Effector memory CD4-positive, alpha-beta T cell (primary cell): ENCODE data around the gene TSPAN3.

Experiments
- DNase-seq, 3 donors: peaks; one replicate each; pipeline ENCODE4 v3.0.0-alpha.2; 2020
- H3K27ac ChIP-seq: 2 replicates; pipeline ENCODE4 v1.7.0; 2013; ENCODE audit warnings: mild to moderate bottlenecking, low read length, moderate library complexity; ENCODE audit not compliant: insufficient read depth, poor library complexity, severe bottlenecking
- H3K27me3 ChIP-seq: replicated peaks from 2 replicates; pipeline ENCODE4 v1.7.0; 2013; ENCODE audit warnings: mild to moderate bottlenecking, low read length; ENCODE audit not compliant: insufficient read depth, control insufficient read depth, poor library complexity, severe bottlenecking
- H3K36me3 ChIP-seq: 2 replicates; pipeline ENCODE4 v1.7.0; 2013; ENCODE audit warnings: mild to moderate bottlenecking, low read length, moderate library complexity; ENCODE audit not compliant: control insufficient read depth, insufficient read depth
- H3K4me1 ChIP-seq: 2 replicates; pipeline ENCODE4 v1.7.0; 2013; ENCODE audit warnings: low read length, mild to moderate bottlenecking; ENCODE audit not compliant: control insufficient read depth, insufficient read depth, poor library complexity, severe bottlenecking
- H3K4me3 ChIP-seq: 2 replicates; pipeline ENCODE4 v1.7.0; 2013; ENCODE audit warnings: low read length, low read depth, mild to moderate bottlenecking; ENCODE audit not compliant: insufficient read depth, poor library complexity, severe bottlenecking
- H3K9me3 ChIP-seq: 2 replicates; pipeline ENCODE4 v1.7.0; 2013; ENCODE audit warnings: mild to moderate bottlenecking, low read length, moderate library complexity; ENCODE audit not compliant: control insufficient read depth

The TSPAN3 gene

GRCh38 chr15:77069521-77070121, 1.3 kb downstream of the TSPAN3 start:
- peak overlapping the region; percentile 78 for H3K4me3 ChIP-seq

GRCh38 chr15:77068633-77069032, 2.3 kb downstream of the TSPAN3 start:
- peaks cover 3% of the 10 kb centered on the region for H3K4me1 ChIP-seq
- H3K4me3 ChIP-seq, result no peak overlapping the region

More at GRCh38 chr15:77069521-77070121, 1.3 kb downstream of the TSPAN3 start:
- no peaks in the 10 kb centered on the region for H3K9me3 ChIP-seq
- H3K4me1 ChIP-seq, result peaks cover 3% of the 10 kb centered on the region
- H3K36me3 ChIP-seq, result no peaks in the 10 kb centered on the region
- H3K27ac ChIP-seq, result no peak overlapping the region
- no peak for DNase-seq
- no peaks in the 10 kb centered on the region for H3K27me3 ChIP-seq

GRCh38 chr15:77067691-77068367, 3.1 kb downstream of the TSPAN3 start:
- Histone ChIP-seq H3K4me3 (no peak overlapping the region), H3K36me3 (no peaks in the 10 kb centered on the region), H3K27me3 (no peaks in the 10 kb centered on the region), H3K27ac (no peak overlapping the region), H3K9me3 (no peaks in the 10 kb centered on the region), H3K4me1 (peaks cover 3% of the 10 kb centered on the region)
- DNase-seq, result no peak

More at GRCh38 chr15:77068633-77069032, 2.3 kb downstream of the TSPAN3 start:
- Histone ChIP-seq H3K27me3 (no peaks in the 10 kb centered on the region), H3K9me3 (no peaks in the 10 kb centered on the region), H3K27ac (no peak overlapping the region), H3K36me3 (no peaks in the 10 kb centered on the region)
- no peak for DNase-seq

GRCh38 chr15:77066971-77067690, 3.8 kb downstream of the TSPAN3 start:
- no peaks in the 10 kb centered on the region for H3K27me3 ChIP-seq
- H3K9me3 ChIP-seq, result no peaks in the 10 kb centered on the region
- no peak overlapping the region for H3K27ac ChIP-seq
- H3K4me3 ChIP-seq, result no peak overlapping the region
- DNase-seq, result no peak
- peaks cover 3% of the 10 kb centered on the region for H3K4me1 ChIP-seq
- no peaks in the 10 kb centered on the region for H3K36me3 ChIP-seq

GRCh38 chr15:77064539-77065308, 6.2 kb downstream of the TSPAN3 start:
- DNase-seq, result no peak
- H3K27me3 ChIP-seq, result no peaks in the 10 kb centered on the region
- no peak overlapping the region for H3K27ac ChIP-seq
- no peaks in the 10 kb centered on the region for H3K9me3 ChIP-seq
- no peaks in the 10 kb centered on the region for H3K4me1 ChIP-seq
- H3K36me3 ChIP-seq, result no peaks in the 10 kb centered on the region
- no peak overlapping the region for H3K4me3 ChIP-seq

- H3K27ac ChIP-seq, result no peak overlapping the region
- H3K27me3 ChIP-seq, result no peaks in the 10 kb centered on the region
- DNase-seq, result no peak
- no peaks in the 10 kb centered on the region for H3K9me3 ChIP-seq
- H3K4me3 ChIP-seq, result no peak overlapping the region
- no peaks in the 10 kb centered on the region for H3K4me1 ChIP-seq
- no peaks in the 10 kb centered on the region for H3K36me3 ChIP-seq
Observed at GRCh38 chr15:77064063-77064462, 6.8 kb downstream of the TSPAN3 start.

- Histone ChIP-seq H3K9me3 (no peaks in the 10 kb centered on the region), H3K27me3 (no peaks in the 10 kb centered on the region), H3K4me1 (no peaks in the 10 kb centered on the region), H3K36me3 (no peaks in the 10 kb centered on the region), H3K4me3 (no peak overlapping the region), H3K27ac (no peak overlapping the region)
- no peak for DNase-seq
Observed at GRCh38 chr15:77063249-77063648, 7.7 kb downstream of the TSPAN3 start.

GRCh38 chr15:77060546-77060945, 10.4 kb downstream of the TSPAN3 start:
- no peak overlapping the region for H3K27ac ChIP-seq
- no peaks in the 10 kb centered on the region for H3K36me3 ChIP-seq
- H3K9me3 ChIP-seq, result no peaks in the 10 kb centered on the region

GRCh38 chr15:77059786-77060361, 11.0 kb downstream of the TSPAN3 start:
- Histone ChIP-seq H3K36me3 (no peaks in the 10 kb centered on the region), H3K27ac (no peak overlapping the region), H3K9me3 (no peaks in the 10 kb centered on the region), H3K27me3 (no peaks in the 10 kb centered on the region), H3K4me3 (no peak overlapping the region), H3K4me1 (no peaks in the 10 kb centered on the region)
- no peak for DNase-seq

More at GRCh38 chr15:77060546-77060945, 10.4 kb downstream of the TSPAN3 start:
- no peaks in the 10 kb centered on the region for H3K4me1 ChIP-seq
- DNase-seq, result no peak
- H3K27me3 ChIP-seq, result no peaks in the 10 kb centered on the region
- H3K4me3 ChIP-seq, result no peak overlapping the region
